Measurements from ENCODE around the gene SLC9A3. TPM values are rescaled to one million over a fixed set of nuclear protein-coding genes. Genes with fewer than 3 reads are reported as not detected.

Gene SLC9A3
- total RNA-seq, 1 donor, result 0.86 TPM

DNA sequence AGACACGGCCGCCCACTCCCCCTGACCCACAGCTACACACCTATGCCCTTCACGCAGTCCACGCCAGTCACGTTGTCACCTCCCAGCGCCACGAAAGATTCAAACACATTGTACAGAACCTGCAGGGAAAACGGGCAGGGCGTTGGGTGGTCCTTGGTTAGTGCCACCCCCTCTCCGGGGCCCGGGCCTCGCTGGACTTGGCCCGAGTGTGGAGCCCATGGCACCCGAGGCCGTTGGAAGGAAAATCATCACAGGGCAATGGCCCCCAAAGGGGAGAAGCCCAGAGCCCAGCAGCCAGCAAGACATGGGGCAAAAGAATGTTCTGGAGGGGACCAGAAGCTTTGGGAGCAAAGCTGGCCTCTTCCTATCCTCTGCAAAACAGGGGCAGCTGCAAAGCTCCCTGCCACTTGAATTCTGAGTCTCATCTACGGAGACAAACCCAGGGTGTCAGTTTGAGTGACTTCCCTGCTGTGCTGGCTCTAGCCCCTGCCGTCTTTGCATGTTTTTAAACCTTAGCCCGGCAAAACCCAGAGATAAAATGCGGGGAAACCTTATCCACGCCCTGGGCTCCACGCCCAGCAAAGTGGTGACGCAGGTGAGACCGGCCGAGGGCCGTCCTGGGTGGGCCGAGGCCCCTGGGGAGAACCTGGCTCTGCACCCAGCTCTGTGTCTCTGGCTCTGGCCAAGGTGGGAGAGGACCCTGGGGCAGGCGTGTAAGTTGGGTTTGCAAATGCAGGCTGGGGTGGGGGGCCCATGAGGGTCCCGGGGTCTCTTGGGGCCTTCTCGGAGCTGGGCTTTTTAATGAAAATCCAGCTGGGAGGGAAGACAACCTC is 38.9 kb downstream of the SLC9A3 start:
- TF ChIP-seq, protein P1, sequence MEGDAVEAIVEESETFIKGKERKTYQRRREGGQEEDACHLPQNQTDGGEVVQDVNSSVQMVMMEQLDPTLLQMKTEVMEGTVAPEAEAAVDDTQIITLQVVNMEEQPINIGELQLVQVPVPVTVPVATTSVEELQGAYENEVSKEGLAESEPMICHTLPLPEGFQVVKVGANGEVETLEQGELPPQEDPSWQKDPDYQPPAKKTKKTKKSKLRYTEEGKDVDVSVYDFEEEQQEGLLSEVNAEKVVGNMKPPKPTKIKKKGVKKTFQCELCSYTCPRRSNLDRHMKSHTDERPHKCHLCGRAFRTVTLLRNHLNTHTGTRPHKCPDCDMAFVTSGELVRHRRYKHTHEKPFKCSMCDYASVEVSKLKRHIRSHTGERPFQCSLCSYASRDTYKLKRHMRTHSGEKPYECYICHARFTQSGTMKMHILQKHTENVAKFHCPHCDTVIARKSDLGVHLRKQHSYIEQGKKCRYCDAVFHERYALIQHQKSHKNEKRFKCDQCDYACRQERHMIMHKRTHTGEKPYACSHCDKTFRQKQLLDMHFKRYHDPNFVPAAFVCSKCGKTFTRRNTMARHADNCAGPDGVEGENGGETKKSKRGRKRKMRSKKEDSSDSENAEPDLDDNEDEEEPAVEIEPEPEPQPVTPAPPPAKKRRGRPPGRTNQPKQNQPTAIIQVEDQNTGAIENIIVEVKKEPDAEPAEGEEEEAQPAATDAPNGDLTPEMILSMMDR (IDR thresholded peaks at IDR 0.05; ENCODE audit: insufficient read depth, low read depth, low read length), result no peak
- H3K4me3 ChIP-seq (ENCODE audit: low read depth, low read length), result no peak overlapping the region
- no peak for DNase-seq (ENCODE audit: low read depth)

DNA sequence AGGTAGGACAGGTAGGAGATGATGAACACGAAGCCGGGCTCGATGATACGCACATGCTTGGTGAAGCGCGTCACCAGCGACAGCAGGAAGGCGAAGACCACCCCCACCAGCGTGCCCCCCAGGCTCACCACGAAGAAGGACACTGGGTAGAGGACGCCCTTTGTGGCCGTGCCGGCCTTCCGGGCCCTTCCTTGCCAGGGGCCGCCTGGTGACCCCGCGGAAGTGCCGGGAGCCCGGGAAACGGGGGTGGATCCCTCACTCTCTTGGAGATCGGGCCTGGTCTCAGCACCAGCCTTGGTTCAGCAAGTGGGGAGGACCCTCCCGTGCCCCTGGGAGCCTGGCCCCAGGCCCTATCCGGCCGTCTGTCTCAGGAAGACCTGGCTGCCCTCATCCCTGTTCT is 39.7 kb downstream of the SLC9A3 start:
- H3K4me3 ChIP-seq (ENCODE audit: low read depth, low read length), result no peak overlapping the region
- TF ChIP-seq, protein P1 (IDR thresholded peaks at IDR 0.05; ENCODE audit: insufficient read depth, low read depth, low read length), result no peak
- DNase-seq (ENCODE audit: low read depth), result no peak

DNA sequence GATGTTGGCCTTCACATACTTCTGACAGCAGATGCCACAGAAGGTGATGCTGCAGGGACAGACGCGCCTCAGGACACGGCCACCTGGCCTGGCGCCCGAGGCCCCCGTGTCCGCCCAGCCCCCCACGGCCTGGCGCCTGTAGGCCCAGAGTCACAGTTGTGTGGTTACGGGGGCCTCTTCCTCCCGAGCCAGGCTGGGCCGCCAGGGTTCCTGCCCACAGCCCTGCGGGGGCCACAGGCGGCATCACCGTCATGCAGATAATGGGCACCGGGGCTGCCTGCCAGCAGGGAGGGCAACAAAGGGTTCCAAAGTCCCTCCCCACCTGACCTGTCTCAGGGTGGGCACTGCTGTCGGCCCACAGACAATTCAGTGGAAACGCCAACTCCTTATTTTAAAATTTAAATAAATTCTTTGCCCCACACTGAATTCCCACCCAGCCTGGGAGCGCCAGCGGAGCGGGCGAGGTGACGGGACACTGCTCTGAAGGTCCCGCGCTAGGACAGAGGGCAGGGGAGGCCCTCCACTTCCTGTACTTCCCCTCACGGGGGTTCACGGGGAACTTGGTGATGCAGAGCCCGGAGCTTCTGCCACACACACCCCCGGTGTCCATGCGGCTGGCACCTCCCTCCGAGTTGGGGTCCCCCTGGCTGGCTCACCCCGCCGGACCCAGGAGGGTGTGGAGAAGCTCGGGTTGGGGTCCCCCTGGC is 40.7 kb downstream of the SLC9A3 start:
- TF ChIP-seq, protein P1 (IDR thresholded peaks at IDR 0.05; ENCODE audit: insufficient read depth, low read depth, low read length), result no peak
- DNase-seq (ENCODE audit: low read depth), result no peak
- no peak overlapping the region for H3K4me3 ChIP-seq (ENCODE audit: low read depth, low read length)

DNA sequence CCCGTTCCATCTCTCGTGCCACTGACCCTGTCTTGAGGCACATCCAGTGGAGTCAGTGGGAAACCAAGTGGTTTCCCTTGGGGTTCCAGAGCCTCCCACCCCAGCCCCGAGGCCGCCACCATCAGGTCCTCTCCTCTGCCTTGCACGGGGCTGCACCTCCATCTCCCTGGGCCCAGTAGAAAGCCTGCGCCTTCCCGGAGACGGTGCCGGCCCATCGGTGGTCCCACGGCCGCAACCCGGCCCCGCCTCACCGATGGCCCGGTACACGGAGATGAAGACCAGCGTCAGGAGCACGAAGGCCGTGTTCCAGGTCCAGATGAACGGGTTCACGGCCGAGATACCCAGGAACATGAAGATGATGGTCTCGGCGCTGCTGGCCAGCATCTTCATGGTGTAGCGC is 41.2 kb downstream of the SLC9A3 start:
- TF ChIP-seq, protein P1 (IDR thresholded peaks at IDR 0.05; ENCODE audit: insufficient read depth, low read depth, low read length), result no peak
- no peak for DNase-seq (ENCODE audit: low read depth)
- no peak overlapping the region for H3K4me3 ChIP-seq (ENCODE audit: low read depth, low read length)

DNA sequence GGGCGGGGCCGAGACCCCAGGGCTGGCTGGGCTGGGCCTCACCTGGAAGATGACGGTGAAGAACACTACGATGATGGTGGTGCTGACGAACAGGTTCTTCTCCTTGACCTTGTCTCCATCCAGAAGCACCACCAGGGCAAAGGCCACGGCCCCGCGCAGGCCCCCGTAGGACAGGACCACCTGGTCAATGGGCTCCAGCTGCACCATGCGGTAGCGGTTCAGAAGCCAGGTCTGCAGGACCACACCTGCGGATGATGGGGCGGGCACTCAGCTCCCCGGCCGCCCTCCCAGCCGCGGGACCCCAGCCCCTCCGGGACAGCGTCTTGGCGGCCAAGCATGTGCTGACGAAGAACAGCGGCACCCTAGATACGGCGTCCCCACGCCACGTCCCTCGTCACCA is 41.7 kb downstream of the SLC9A3 start:
- TF ChIP-seq, protein P1 (IDR thresholded peaks at IDR 0.05; ENCODE audit: insufficient read depth, low read depth, low read length), result no peak

DNA sequence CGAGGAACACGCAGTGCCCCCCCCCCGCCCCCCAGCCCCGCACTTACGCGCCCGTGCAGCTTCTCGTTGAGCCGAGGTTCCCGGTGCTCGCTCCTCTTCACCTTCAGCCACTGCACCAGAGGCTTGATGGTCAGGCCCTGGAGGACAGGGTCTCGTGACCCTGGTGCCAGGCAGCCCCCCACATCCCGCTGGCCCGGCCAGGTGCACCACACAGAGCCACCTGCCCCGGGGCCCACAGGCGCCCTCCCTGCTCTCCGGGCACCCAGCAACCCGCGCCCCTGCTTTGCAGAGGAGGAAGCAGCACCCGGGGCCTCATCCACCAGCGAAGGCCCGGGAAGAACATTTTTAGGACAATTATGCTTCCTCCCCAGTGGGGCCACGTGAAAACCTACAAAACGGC is 42.2 kb downstream of the SLC9A3 start:
- no peak for DNase-seq (ENCODE audit: low read depth)
- H3K4me3 ChIP-seq (ENCODE audit: low read depth, low read length), result no peak overlapping the region
- TF ChIP-seq, protein P1 (IDR thresholded peaks at IDR 0.05; ENCODE audit: insufficient read depth, low read depth, low read length), result no peak

More for the DNA sequence above, 41.7 kb downstream of the SLC9A3 start:
- H3K4me3 ChIP-seq (ENCODE audit: low read depth, low read length), result no peak overlapping the region
- DNase-seq (ENCODE audit: low read depth), result no peak

Measured in fibroblast of villous mesenchyme (primary cell).